IMR-90 (cell line): ENCODE measurements around the gene CD300H. TPM values are rescaled to one million over a fixed set of nuclear protein-coding genes. Genes with fewer than 3 reads are reported as not detected.

ENCODE experiments used
- ATAC-seq: fragments of 200-7000 bp; cut with Tn5 transposase; 2 replicates; pipeline ENCODE4 v1.9.1; 2020; ENCODE audit warnings: low read depth, mild to moderate bottlenecking, moderate library complexity
- BruUV-seq: library from RNA; stranded (reverse); fragments of 400-500 nt; replicated peaks from 2 replicates; lab custom pipeline; 2021; lab: Mats Ljungman, UMichigan
- CTCF ChIA-PET: fragments of 300-600 bp; formaldehyde crosslinking; extraction: SDS; loops from one replicate; lab custom pipeline; 2021; ENCODE audit warnings: antibody characterized with exemption; lab: Yijun Ruan, JAX
- POLR2A ChIA-PET: fragments of 300-600 bp; sonication (Branson Sonifier 250); formaldehyde crosslinking; loops from one replicate; lab custom pipeline; 2022; ENCODE audit warnings: antibody characterized with exemption; ENCODE audit not compliant: unreplicated experiment; lab: Charles Lee
- DNase-seq: peaks from one replicate; pipeline ENCODE4 v3.0.0; 2013
- H2AFZ ChIP-seq: replicated peaks from 2 replicates; pipeline ENCODE3; 2013; ENCODE audit warnings: low read length, mild to moderate bottlenecking; ENCODE audit not compliant: poor library complexity
- H2AK5ac ChIP-seq: 2 replicates; pipeline ENCODE4 v1.6.1; 2013; ENCODE audit warnings: low read depth, low read length, inconsistent platforms
- H2AK9ac ChIP-seq: replicated peaks from 2 replicates; pipeline ENCODE3; 2013; ENCODE audit warnings: mild to moderate bottlenecking, low read depth, low read length, moderate library complexity; ENCODE audit not compliant: poor library complexity
- H2BK120ac ChIP-seq: 2 replicates; pipeline ENCODE4 v1.6.1; 2013; ENCODE audit warnings: low read depth, low read length, inconsistent platforms
- H2BK15ac ChIP-seq: 3 replicates; pipeline ENCODE4 v1.6.1; 2013; ENCODE audit warnings: low read depth, low read length, inconsistent platforms
- H2BK20ac ChIP-seq: 2 replicates; pipeline ENCODE4 v1.6.1; 2013; ENCODE audit warnings: low read depth, mild to moderate bottlenecking, inconsistent platforms, low read length, moderate library complexity
- H2BK5ac ChIP-seq: 2 replicates; pipeline ENCODE4 v1.6.1; 2013; ENCODE audit warnings: mild to moderate bottlenecking, low read depth, low read length, inconsistent platforms; ENCODE audit not compliant: poor library complexity, severe bottlenecking
- H3K14ac ChIP-seq: replicated peaks from 2 replicates; pipeline ENCODE4 v1.6.1; 2013; ENCODE audit warnings: low read depth, low read length, inconsistent platforms
- H3K18ac ChIP-seq: 2 replicates; pipeline ENCODE4 v1.6.1; 2013; ENCODE audit warnings: low read depth, low read length, control low read depth
- H3K23ac ChIP-seq: 2 replicates; pipeline ENCODE4 v1.6.1; 2013; ENCODE audit warnings: low read depth, low read length, inconsistent platforms
- H3K27ac ChIP-seq: 2 replicates; pipeline ENCODE4 v1.5.1; 2013; ENCODE audit warnings: mild to moderate bottlenecking, control low read depth, low read length; ENCODE audit not compliant: insufficient read depth
- H3K27me3 ChIP-seq: 2 replicates; pipeline ENCODE4 v1.6.1; 2013; ENCODE audit warnings: low read length; ENCODE audit not compliant: control insufficient read depth, insufficient read depth
- H3K36me3 ChIP-seq: 2 replicates; pipeline ENCODE4 v1.6.1; 2013; ENCODE audit warnings: low read length, mixed read lengths; ENCODE audit not compliant: control insufficient read depth, insufficient read depth
- H3K4ac ChIP-seq: 2 replicates; pipeline ENCODE4 v1.6.1; 2013; ENCODE audit warnings: low read depth, low read length, inconsistent platforms
- H3K4me1 ChIP-seq: 2 replicates; pipeline ENCODE4 v1.6.1; 2013; ENCODE audit warnings: low read length, mixed read lengths; ENCODE audit not compliant: control insufficient read depth, insufficient read depth
- H3K4me2 ChIP-seq: 2 replicates; pipeline ENCODE4 v1.6.1; 2013; ENCODE audit warnings: low read depth, mild to moderate bottlenecking, control low read depth, low read length, moderate library complexity
- H3K4me3 ChIP-seq: 2 replicates; pipeline ENCODE4 v1.5.1; 2013; ENCODE audit warnings: low read depth, mild to moderate bottlenecking, control low read depth, low read length, moderate library complexity; ENCODE audit not compliant: insufficient read depth
- H3K56ac ChIP-seq: 2 replicates; pipeline ENCODE4 v1.6.1; 2013; ENCODE audit warnings: low read length, inconsistent platforms; ENCODE audit not compliant: insufficient read depth; ENCODE audit errors: extremely low read depth
- H3K79me1 ChIP-seq, 2 experiments: 2 replicates each; pipeline ENCODE4 v1.6.1; 2013; ENCODE audit warnings: low read length in 2 of 2, inconsistent platforms in 1 of 2, low read depth in 1 of 2
- H3K9ac ChIP-seq: 2 replicates; pipeline ENCODE4 v1.6.1; 2013; ENCODE audit warnings: low read depth, low read length, control low read depth
- H3K9me1 ChIP-seq: 2 replicates; pipeline ENCODE4 v1.6.1; 2013; ENCODE audit warnings: low read length, inconsistent platforms; ENCODE audit not compliant: insufficient read depth
- H3K9me3 ChIP-seq: 2 replicates; pipeline ENCODE4 v1.6.1; 2013; ENCODE audit warnings: low read length; ENCODE audit not compliant: control insufficient read depth, insufficient read depth
- H4K20me1 ChIP-seq: 2 replicates; pipeline ENCODE4 v1.6.1; 2013; ENCODE audit warnings: low read length, inconsistent platforms; ENCODE audit not compliant: insufficient read depth
- H4K5ac ChIP-seq: 2 replicates; pipeline ENCODE4 v1.6.1; 2013; ENCODE audit warnings: mild to moderate bottlenecking, low read depth, low read length, control low read depth
- H4K8ac ChIP-seq, 2 experiments: 2 replicates each; pipeline ENCODE4 v1.6.1; 2013; ENCODE audit warnings: low read depth in 2 of 2, low read length in 2 of 2, control low read depth in 1 of 2, inconsistent platforms in 1 of 2
- H4K91ac ChIP-seq: 2 replicates; pipeline ENCODE4 v1.6.1; 2013; ENCODE audit warnings: low read depth, low read length, inconsistent platforms; ENCODE audit not compliant: insufficient read depth
- BHLHE40 ChIP-seq: fragments of 150-350 bp; IDR thresholded peaks from 2 replicates; pipeline ENCODE4 v1.6.1; 2016; ENCODE audit warnings: mild to moderate bottlenecking, low read depth, low read length
- RCOR1 ChIP-seq: IDR thresholded peaks from 2 replicates; pipeline ENCODE4 v1.6.1; 2012; ENCODE audit warnings: mild to moderate bottlenecking, low read length, improper control_type of control experiment; ENCODE audit not compliant: insufficient replicate concordance
- whole genome bisulfite sequencing, 2 experiments: methylation state at CpG; one replicate each; pipeline versions ENCODE4 v1.1.5 to v1.1.7; 2013; ENCODE audit warnings: missing lambda C conversion rate in 2 of 2; ENCODE audit not compliant: insufficient read length in 1 of 2; ENCODE audit errors: extremely low coverage in 2 of 2; 5-methylcytosine and 5-hydroxymethylcytosine counted together
- dilution Hi-C: fragments of 300-500 bp; cut with HindIII; formaldehyde crosslinking; loops from one replicate; pipeline ENCODE4 v1.14.3; 2018; ENCODE audit warnings: low sequenced_read_pairs; ENCODE audit not compliant: unreplicated experiment
- in situ Hi-C: fragments of 300-500 bp; cut with MboI; formaldehyde crosslinking; loops from 3 replicates; pipeline ENCODE4 v1.14.3; 2019; ENCODE audit warnings: low sequenced_read_pairs, inconsistent platforms, mixed read lengths
- intact Hi-C: fragments of 100-400 bp; cut with micrococcal nuclease; formaldehyde crosslinking; loops from 2 replicates; pipeline ENCODE4 v1.10.0; 2022
- polyA plus RNA-seq, 3 experiments: library from polyadenylated mRNA; depleted of rRNA; stranded (reverse); fragments of >200 nt; gene quantifications; 2 replicates each; pipeline ENCODE4 v1.2.3, GENCODE V29; 2012; ENCODE audit warnings: low replicate concordance in 1 of 3
- total RNA-seq: library from RNA; depleted of rRNA; stranded (reverse); fragments of >200 nt; gene quantifications from 2 replicates; pipeline ENCODE4 v1.2.3, GENCODE V29; 2012

CD300H gene
- total and polyA plus RNA-seq, 2 of the 4 experiments (the other 2 are of a cell fraction), result not detected

- CTCF ChIA-PET, result no interaction called here
- dilution Hi-C loops, result no loop called here
These were observed 39.6 kb downstream of the CD300H start for GRCh38 chr17:74527756-74528155.

More at GRCh38 chr17:74527756-74528155, 39.6 kb downstream of the CD300H start:
- no peak overlapping the region for H3K56ac ChIP-seq
- H3K4me3 ChIP-seq, result no peak overlapping the region
- in situ Hi-C loops (no loop called here), intact Hi-C loops (no loop called here)
- no peak overlapping the region for H4K91ac ChIP-seq
- H3K27me3 ChIP-seq, result no peaks in the 10 kb centered on the region
- H3K9me1 ChIP-seq, result no peaks in the 10 kb centered on the region
- BruUV-seq, result no TSS peak
- no peak overlapping the region for H3K4ac ChIP-seq
- no peak overlapping the region for H2BK15ac ChIP-seq
- H2BK120ac ChIP-seq, result no peak overlapping the region
- H3K14ac ChIP-seq, result no peak overlapping the region
- no peak overlapping the region for H4K5ac ChIP-seq
- H2BK20ac ChIP-seq, result no peak overlapping the region
- no peak overlapping the region for H4K8ac ChIP-seq
- no peak overlapping the region for H3K23ac ChIP-seq
- no peak overlapping the region for H2AFZ ChIP-seq
- H3K9me3 ChIP-seq, result peaks cover 46% of the 10 kb centered on the region
- DNase-seq (no peak), ATAC-seq (no peak)
- no peaks in the 10 kb centered on the region for H4K20me1 ChIP-seq
- no peaks in the 10 kb centered on the region for H3K36me3 ChIP-seq
- TF ChIP-seq RCOR1, result no peak
- no peak for TF ChIP-seq BHLHE40
- H3K27ac ChIP-seq, result no peak overlapping the region
- no peaks in the 10 kb centered on the region for H3K4me1 ChIP-seq
- POLR2A ChIA-PET, result no interaction called here
- no peak overlapping the region for H2BK5ac ChIP-seq
- WGBS, 2 experiments, result no CpG with 5 or more reads among the region's 8 CpGs
- H2AK5ac ChIP-seq, result no peak overlapping the region
- no peak overlapping the region for H3K4me2 ChIP-seq
- no peak overlapping the region for H3K18ac ChIP-seq
- no peaks in the 10 kb centered on the region for H3K79me1 ChIP-seq
- H2AK9ac ChIP-seq, result no peak overlapping the region
- no peak overlapping the region for H3K9ac ChIP-seq
